WI38 (cell line): ENCODE measurements around the gene CASD1.

Source experiments
- H3K4me3 ChIP-seq: 2 replicates; pipeline ENCODE4 v1.5.1; 2011; ENCODE audit warnings: low read depth, mild to moderate bottlenecking, control low read depth, low read length
- CTCF ChIP-seq: IDR thresholded peaks from 2 replicates; pipeline ENCODE4 v1.5.1; 2012; ENCODE audit warnings: low read depth, mild to moderate bottlenecking, control low read depth, low read length

CASD1 gene

GRCh38 chr7:94532676-94533075, 23.1 kb downstream of the CASD1 start:
- TF ChIP-seq CTCF = no peak

GRCh38 chr7:94540428-94540827, 30.8 kb downstream of the CASD1 start:
- H3K4me3 ChIP-seq = no peak overlapping the region
- no peak for TF ChIP-seq CTCF

More at GRCh38 chr7:94532676-94533075, 23.1 kb downstream of the CASD1 start:
- H3K4me3 ChIP-seq = no peak overlapping the region

- no peak overlapping the region for H3K4me3 ChIP-seq
- no peak for TF ChIP-seq CTCF
Observed at GRCh38 chr7:94547126-94547525, 37.5 kb downstream of the CASD1 start.

- H3K4me3 ChIP-seq = no peak overlapping the region
- no peak for TF ChIP-seq CTCF
Observed at GRCh38 chr7:94556028-94556427, 46.4 kb downstream of the CASD1 start.

GRCh38 chr7:94557215-94557614, 47.6 kb downstream of the CASD1 start:
- no peak overlapping the region for H3K4me3 ChIP-seq
- no peak for TF ChIP-seq CTCF

- no peak for TF ChIP-seq CTCF
- no peak overlapping the region for H3K4me3 ChIP-seq
Observed at GRCh38 chr7:94559972-94560371, 50.4 kb downstream of the CASD1 start.

- TF ChIP-seq CTCF = no peak
- no peak overlapping the region for H3K4me3 ChIP-seq
Observed at GRCh38 chr7:94561841-94562514, 52.4 kb downstream of the CASD1 start.
